ENCODE data around the gene TTC12.

DNA sequence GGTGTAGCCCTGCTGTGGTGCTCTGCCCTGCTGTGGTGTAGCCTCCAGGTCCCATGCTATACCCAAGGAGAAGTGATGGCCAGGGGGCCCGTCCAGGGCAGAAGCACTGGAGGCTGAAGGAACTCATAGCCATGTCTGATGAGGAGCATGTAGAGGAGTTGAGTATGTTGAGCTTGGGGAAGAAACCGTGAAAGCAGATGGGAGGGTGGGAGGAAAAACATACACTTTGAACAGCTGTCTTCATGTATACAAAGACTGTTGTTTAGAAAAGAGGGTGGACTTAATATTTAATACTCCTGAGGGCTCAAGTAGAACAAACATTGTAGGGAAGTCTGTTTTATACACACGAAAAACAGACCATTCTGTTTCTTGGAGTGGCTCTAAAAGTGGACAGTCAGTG, 26.6 kb upstream of the TTC12 start:
- no peak for TF ChIP-seq CTCF (IDR thresholded peaks at IDR 0.05)
- no peak for TF ChIP-seq POLR2A (IDR thresholded peaks at IDR 0.05)

All from body of pancreas (tissue), 4 donors.